GM19043 (cell line): ENCODE data around the gene RNU5B-1.

Experiments used
- ATAC-seq: cut with Tn5 transposase; IDR thresholded peaks from one replicate; pipeline ENCODE4 v1.9.1; 2021; ENCODE audit warnings: low read depth; ENCODE audit not compliant: unreplicated experiment

RNU5B-1 gene

DNA sequence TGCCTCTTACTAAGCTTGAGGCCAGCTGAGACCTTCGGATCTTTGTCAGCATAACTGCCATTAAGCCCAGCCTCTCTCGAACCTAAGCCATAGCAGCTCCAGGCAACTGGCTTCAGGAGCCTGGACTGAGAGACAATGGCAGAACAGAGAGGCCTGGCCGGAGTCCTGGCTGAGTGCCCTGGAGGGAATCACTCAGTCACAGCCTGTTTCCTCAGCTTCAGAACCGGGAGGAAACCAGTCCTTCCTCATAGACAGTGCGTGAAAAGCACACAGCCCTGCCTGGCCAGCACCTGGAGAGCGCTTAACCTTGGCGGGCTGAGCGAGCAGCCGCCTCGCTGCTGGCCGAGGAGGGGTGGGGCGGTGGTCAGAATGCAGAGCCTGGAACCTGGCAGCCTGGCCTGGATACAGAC lies 21.6 kb downstream of the RNU5B-1 start:
- ATAC-seq = no peak

DNA sequence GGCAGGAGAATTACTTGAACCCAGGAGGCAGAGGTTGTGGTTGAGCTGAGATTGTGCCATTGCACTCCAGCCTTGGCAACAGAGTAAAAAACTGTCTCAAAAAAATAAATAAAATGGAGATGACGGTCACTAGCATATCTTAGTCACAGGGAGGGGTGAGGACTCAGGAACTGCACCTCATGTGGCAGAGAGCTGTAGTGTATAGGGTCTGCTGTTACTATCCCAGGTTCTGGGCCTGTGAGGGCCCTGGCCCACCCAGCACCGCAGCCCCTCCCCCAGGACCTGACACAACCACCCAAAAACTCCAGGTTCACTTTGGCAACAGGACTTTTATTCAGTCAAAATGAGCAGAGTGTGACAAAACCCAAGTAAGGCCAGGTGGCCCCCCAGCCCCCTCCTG lies 22.3 kb downstream of the RNU5B-1 start:
- no peak for ATAC-seq

DNA sequence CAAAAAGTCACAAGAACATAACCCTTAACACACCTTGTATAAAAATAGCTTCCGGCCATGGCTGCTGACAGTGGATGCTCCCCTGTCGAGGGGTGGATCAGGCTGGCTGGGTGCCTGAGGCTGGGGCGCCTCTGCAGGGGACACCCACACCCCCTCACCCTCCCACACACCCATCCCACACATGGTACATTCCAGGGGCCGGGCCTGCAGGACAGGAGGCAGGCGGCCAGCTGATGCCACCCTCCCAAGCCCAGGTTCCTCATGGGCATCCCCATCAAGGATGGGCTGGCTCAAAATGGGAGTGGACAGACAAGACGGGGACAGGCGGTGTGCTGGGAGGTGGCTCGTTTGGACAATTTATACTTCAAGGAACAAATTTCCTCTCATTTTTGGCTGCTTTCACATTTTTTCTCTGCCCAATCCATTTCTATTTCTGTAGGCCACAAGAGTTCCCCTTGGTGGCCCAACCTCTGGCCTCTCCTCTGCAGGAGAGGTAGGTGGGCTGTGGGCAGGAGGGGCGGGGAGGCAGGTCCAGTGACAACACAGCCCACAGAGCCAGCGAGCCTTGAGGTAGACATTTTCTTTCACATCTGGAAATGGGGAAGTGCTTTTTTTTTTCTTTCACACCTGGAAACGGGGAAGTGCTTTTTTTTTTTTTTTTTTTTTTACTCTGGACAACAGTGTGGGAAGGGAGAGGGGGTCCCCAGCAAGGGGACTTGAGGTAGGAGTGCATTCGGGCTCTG lies 23.3 kb downstream of the RNU5B-1 start:
- ATAC-seq = no peak

DNA sequence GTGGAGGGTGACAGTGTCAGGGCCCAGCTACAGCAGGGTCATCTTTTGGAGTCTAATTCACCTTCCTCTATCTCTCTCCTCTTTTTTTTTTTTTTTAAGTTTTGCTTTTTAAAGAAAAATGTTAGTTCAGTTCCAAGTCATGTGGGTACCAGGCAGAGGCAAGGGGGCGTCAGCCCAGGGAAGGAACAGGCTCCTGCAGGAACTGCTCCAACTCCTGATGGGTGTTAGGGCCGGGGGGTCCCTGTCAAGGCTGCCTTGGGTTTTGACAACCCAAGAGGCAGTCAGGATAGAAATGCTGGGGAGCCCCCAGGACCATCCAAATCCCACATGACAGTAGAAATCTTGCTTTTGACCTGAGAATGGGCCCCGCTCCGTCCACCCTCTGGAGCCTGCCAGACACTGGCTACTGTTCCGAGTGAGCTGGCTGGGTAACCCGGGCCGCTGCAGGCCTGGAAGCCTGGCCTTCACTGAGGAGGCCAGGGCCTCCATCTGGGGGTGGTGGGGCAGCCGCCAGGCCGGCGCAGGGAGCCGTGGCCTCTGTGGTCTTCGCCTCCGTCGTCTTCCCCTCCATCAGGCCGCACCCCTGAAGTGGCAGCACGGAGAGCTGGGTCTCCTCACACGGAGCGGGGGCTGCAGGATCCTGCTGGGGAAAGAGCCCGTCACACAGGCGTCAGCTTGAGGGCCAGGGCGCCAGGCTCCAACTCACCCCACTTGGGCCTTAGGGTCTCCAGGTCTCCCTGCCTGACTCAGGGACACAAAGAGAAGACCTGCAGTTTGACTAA lies 24.2 kb downstream of the RNU5B-1 start:
- no peak for ATAC-seq

DNA sequence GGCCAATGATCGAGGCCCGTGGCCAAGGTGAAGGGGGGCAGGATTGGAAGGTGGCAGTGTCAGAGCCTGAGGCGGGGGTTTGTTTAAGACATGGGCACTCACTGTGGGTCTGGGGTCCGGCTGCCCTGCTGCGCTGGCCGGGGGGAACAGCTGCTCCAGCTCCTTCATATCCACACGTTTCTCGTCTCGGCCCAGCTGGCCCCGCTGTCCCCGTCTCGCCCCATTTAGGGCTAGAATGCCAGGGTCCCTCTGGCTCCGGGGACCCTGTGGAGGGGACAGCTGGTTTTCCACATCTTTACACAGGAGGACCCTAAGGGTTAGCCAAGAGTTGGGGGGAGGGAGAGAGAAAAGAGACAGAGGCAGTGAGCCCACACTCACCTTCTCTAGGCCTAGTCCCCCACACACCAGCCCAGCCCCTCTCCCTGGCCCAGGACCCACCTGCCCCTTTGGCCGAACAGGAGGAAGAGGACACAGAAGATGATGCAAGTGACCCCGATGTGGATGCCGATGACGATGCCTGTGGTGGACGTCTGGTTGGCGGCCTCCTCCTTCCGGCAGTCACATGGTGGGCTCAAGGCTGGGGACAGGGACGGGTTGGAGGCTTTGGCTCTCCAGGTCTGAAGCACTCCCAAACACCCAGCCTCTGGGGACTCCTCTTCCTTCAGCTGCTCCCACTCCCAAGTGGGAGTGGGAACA lies 25.0 kb downstream of the RNU5B-1 start:
- ATAC-seq = no peak

DNA sequence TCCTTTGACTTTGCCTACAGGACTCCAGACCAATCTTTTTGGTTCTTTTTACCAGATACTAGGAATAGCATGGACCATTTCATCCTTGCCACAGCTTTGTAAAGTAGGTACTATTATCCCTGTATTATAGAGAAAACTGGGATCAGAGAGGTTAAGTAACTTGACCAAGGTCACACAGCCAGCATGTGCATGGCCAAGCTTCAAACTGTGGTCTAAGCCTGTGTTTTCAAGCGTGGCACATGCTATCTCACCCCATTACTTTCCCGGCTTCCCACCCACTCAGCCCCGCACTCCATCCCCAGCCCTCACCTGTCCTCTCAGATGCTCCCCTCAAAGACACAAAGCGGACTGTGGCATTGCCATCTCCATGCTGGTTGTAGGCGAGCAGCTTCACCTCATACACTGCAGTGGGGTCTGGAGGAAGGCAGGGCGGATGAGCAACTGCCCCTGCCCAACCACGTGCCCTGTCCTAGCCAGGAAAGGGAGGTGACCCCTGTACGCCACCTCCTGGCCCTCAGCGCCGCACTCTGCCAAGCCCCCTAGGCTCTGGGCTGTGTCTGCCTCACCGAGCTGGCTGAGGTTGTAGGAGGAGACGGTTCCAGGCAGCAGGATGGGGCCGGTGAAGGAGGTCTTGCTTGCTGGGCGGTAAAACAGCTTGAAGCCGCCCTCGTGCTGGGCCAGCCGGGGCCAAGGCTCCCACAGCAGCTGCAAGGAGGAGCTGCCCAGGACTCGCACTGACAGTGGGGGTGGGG lies 25.7 kb downstream of the RNU5B-1 start:
- ATAC-seq = no peak

DNA sequence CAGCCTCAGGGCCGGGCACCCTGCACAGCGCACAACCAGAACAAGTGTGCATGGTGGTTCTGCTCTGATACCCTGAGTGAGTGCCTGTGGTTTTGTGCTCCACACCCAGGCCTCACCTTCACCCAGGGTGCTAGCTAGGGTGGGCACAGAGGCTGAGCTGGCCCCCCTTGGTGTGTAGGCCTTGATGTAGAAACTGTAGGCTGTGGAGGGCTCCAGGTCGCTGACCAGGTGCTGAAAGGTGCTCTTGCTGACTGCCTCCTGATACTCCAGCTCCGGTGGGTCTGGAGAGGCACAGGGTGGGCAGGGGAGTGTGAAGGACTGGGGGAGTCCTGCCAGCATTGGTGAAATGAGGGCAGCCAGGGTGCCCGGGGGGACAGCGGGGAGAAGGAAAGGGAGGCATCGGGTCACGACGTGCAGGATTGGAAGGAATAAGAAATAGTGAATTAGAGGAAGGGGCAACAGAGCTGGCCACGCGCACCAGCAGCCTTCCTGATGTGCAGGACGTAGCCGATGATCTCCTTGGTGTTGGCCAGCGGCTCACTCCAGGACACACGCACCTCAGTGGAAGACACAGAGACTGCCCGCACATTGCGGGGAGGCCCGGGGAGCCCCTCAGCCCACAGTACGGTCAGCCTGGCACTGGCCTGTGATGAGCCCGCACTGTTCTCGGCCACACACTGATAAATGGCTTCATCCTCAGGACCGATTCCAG lies 26.6 kb downstream of the RNU5B-1 start:
- no peak for ATAC-seq

DNA sequence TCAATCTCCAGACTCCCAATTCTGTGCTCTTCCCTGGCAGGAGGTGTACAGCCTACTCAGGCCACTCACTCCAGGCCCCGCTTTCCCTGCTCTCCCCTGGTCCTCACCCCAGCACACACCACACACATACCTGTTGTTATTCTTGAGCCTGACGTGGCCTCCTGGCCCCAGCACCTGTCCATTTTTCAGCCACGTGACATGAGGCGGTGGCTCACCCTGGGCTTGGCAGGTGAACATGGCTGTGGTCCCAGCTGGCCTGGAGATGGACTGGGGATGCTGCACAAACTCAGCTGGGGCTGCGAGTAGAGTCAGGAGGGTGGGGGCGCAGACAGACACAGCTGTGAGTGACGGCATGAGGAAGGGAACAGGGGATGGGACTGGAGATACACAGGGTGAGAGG lies 27.3 kb downstream of the RNU5B-1 start:
- no peak for ATAC-seq

DNA sequence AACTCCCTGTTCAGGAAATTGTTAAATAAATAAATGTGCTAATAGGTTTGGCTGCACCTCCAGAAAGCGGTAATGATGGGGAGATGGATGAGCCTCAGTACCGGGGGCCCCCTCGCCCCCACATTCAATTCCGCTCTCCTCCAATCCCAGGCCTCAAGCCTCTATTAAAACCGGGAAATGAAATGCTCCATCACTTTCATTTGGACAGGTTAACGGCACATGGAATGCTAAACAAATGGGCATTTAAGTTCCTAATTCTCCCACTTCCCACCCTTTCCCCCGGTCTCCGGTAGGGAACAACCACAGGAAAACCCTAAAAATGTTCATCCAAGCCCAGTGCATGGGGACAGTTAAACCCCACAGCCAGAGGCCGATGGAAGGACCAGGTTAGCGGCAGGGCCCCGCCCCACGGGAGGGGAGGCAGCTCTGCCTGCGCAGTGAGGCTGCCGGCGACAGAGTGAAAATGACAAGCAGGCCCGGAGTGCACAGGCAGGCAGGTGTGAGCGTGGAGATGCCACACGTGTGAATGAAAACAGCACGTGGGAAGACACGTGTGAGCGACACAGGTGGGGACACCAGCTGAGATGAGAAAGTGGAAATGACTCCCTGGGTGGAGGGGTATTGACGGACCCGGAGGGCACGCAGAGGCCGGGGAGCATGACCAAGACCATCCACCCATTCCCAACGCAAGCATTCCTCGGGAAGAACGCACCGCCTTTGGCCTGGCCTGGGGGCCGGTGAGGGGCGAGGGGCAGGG lies 28.1 kb downstream of the RNU5B-1 start:
- no peak for ATAC-seq

DNA sequence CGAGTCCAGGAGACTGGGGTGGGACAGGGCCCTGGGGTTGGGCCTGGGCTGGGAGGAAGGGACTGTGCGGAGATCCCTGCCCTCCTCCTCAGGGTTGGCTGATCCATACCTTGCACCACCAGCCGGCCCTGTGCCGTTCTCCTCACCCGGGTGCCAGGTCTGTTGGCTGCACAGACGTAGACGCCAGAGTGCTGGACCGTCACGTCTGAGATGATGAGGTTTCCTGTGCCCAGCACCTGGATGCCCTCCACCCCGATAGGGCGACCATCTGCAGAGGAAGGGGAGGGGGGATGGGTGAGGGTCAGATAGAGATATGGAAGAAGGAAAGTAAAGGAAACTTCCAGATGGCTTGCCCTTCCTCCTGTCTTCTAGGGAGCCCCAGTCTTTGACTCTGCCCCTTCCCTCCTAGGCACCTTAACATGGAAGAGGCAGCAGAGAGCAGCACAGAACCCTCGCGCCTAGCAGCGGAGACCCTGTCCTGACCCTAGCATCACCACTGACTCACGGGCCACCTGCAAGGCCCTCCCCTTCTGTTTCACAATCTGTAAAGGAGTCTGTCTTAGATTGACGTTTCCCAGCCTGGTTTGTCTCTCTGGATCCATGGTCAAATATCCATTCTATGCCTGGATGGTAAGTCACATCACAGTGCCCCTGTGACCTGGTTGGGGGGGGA lies 28.8 kb downstream of the RNU5B-1 start:
- no peak for ATAC-seq

DNA sequence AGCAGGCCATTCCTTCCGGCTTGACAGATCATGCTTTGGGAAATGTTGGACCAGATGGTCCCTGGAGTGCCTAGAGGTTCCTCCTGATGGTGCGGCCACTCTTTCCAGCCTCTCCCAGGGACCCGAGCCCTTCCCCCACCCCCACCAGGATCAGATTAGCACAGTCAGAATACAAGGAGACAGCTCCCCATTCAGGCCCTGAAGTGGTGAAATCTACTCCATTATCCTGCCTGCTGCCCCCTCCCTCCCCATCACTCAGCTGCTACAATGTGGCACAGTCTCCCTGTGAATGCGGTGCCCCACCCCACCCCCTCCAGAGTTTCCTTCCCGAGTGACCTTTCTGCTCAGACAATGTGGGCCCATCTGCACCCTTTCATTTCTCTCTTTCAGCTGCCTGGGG lies 29.4 kb downstream of the RNU5B-1 start:
- no peak for ATAC-seq

DNA sequence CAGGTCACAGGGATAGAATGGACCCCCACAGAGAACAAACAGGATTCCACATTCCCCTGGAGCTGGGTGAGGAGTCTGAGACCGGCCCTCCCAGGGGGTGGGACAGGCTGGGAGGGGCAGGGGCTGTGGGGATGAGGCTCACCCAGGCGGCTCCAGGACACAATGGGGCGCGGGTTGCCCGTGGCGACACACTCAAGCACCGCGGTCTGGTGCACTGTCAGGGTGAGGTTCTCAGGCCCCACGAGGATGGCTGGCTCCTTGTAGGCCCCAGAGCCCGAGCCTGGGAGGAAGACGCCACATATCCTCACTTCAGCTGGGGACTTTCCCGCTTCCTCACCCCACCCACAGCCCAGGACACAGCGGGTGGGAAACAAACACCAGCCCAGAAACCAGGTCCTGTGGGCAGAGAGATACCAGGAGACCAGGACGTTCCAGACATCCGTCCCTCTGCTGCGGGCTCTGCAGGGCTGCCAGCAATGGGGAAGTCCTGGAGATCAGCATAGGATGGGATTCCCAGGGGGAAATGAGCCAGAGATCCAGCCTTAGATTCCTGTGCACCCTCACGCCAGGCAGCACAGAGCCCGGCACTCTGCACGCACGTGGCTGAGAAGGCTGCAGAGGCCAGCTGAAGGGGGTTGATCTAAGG lies 30.2 kb downstream of the RNU5B-1 start:
- no peak for ATAC-seq

DNA sequence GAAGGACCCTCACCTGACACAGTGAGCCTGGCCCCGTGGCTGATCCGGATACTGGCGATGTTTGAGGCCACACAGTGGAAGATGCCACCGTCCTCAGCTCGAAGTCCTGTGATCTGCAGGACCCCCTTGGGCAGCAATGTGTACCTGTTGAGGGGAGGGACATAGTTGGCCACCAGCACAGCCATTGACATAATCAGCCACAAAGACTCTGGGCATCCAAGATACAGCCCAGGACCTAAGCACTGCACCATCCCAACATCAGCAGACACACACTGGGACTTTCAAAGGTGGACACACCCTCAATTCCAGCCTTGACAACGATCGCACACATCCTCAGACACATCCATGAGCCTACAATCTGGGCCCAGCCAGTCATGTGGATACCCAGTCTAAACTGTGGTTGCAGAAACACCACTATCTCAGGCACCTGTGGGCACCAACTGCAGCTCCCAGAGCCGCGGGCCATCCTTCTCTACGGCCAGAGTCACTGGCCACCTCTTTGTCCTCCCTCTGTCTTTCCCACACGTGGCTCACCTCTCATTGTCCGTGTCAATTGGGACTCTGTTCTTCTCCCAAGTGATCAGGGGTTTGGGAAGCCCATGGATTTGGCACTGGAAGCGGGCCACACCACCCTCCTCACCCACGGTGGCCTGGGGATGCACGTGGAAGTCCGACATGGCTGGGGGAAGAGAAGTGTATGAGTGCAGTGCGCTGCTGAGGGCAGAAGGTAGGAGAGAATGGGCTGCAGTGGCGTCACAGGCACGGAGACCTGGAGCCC lies 31.0 kb downstream of the RNU5B-1 start:
- no peak for ATAC-seq

DNA sequence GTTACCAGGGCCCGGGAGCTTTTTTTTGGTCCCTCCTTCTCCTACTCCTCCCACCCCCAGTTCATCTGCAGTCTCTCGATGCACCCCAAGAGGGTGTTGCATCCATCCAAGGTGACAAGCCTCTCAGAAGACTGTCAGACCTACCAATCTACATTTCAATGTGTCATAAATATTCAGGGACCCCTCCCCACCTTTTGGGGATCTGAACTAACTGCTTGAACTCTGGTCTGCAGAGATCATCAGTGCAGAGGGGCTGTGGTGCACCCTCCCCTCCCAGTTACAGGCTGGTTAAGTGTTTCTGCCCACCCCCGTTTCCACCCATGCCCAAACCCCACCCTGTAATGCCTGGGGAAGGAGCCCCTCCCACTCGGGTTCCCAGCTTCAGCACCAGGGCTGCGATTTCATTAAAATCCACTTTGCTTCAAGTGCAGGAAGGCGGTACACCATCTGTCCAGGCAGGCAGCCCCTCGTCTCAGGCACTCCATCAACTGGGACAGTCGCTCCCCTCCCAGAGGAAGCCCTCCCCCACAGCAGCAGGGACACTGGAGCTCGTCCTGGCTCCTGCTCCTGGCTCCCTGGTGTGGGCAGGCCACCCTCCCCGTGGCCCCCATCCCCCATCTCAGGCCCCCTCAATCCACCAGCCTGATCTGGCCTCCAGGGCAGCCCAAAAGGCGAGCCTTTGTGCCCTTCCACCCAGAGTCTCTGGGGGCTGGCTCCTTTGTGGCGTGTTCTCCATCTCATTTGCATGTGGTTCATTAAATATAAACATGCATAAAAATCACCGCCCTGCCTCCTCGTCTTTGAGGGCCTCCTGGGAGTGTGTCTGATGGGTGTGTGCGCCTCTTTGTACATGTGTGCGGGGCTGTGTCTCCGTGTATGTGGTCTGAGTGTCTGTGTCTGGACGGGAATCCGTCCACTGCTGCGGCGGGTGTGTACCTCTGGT lies 32.3 kb downstream of the RNU5B-1 start:
- ATAC-seq = no peak

DNA sequence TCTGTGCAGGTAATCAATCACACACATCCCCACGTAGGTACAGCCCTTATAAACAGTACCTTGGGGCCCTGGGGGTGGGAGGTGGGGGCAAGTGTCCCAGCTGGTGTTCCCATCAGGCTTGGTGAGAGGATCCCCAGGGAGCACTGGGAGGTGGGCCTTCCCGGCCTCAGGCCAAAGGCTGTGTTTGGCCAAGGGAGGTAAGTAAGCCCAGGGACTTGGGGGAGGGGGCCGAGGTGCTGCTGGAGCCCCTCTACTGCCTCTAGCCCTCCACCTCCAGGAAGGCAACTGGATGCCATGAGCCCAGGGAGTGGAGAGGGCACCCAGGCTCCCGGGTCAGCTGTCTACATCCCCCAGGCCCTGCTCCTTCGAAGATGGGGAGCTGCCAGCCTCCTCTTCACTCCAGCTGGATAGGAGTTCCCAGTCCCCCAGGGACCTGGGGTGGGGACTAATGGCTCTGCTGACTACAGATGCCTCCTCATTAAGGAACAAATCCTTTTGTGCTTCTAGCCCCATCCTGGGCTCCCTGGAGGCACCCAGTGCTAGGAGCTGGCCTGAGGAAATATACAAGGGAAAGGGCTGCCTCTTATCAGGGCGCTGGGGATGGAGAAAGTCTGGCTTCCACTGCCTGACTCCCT lies 33.1 kb downstream of the RNU5B-1 start:
- ATAC-seq = no peak

DNA sequence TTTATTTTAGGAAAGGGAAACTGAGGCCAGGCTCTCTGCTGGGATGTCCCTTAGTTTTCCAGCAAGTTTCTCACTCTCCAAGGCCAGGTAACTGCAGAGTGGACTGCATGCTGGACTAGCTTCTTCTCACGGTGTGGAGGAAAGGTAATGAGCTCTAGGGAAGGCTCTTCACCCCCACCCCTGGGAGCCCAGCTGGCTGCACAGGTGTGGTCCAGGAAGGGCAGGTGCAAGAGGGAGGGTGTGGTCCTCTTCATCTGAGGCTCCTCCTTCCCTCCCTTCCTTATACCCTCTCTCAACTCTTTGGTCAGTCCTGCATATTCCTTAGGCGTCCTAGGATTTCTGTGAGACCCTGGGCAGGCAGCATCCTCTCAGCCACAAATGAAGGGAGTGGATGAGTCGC lies 33.9 kb downstream of the RNU5B-1 start:
- no peak for ATAC-seq
